Large intestine (tissue), 3 donors: ENCODE results near the gene ZFHX3. TPM values are rescaled to one million over a fixed set of nuclear protein-coding genes. Genes with fewer than 3 reads are reported as not detected.

Experiments
- DNase-seq, 2 donors: peaks; one replicate each; pipeline versions ENCODE4 v3.0.0 to v3.0.0-alpha.2; 2013
- H3K27ac ChIP-seq: one replicate; pipeline ENCODE4 v1.5.1; 2013; ENCODE audit warnings: low read length
- H3K27me3 ChIP-seq: 2 replicates; pipeline ENCODE4 v1.6.1; 2013; ENCODE audit warnings: low read length; ENCODE audit not compliant: control insufficient read depth, insufficient read depth
- H3K36me3 ChIP-seq: 2 replicates; pipeline ENCODE4 v1.6.1; 2013; ENCODE audit warnings: low read length; ENCODE audit not compliant: control insufficient read depth, insufficient read depth
- H3K4me1 ChIP-seq: one replicate; pipeline ENCODE4 v1.6.1; 2013; ENCODE audit warnings: low read length; ENCODE audit not compliant: control insufficient read depth, insufficient read depth
- H3K4me3 ChIP-seq: one replicate; pipeline ENCODE4 v1.5.1; 2013; ENCODE audit warnings: low read length
- H3K9me3 ChIP-seq: one replicate; pipeline ENCODE4 v1.6.1; 2013; ENCODE audit warnings: mild to moderate bottlenecking, low read depth, low read length, moderate library complexity; ENCODE audit not compliant: control insufficient read depth
- WGBS: methylation state at CpG from one replicate; pipeline ENCODE4 v1.1.5; 2013; ENCODE audit warnings: low lambda C conversion rate; ENCODE audit not compliant: insufficient coverage; 5-methylcytosine and 5-hydroxymethylcytosine counted together
- polyA plus RNA-seq: library from polyadenylated mRNA; unstranded; fragments of 120-200 nt; gene quantifications from one replicate; pipeline ENCODE4 v1.2.1, GENCODE V29; 2013

The ZFHX3 gene
- polyA plus RNA-seq, 1 donor, result 10.5 TPM

- Histone ChIP-seq H3K9me3 (peaks cover 9% of the 10 kb centered on the region), H3K4me3 (no peak overlapping the region), H3K36me3 (peaks cover 33% of the 10 kb centered on the region), H3K27me3 (no peaks in the 10 kb centered on the region), H3K27ac (no peak overlapping the region), H3K4me1 (peaks cover 7% of the 10 kb centered on the region)
- WGBS, result 100% methylated on average over 1 of the region's 20 CpGs
- DNase-seq, result no peak
These were observed 87.8 kb downstream of the ZFHX3 start for GRCh38 chr16:72960101-72960500.

DNA sequence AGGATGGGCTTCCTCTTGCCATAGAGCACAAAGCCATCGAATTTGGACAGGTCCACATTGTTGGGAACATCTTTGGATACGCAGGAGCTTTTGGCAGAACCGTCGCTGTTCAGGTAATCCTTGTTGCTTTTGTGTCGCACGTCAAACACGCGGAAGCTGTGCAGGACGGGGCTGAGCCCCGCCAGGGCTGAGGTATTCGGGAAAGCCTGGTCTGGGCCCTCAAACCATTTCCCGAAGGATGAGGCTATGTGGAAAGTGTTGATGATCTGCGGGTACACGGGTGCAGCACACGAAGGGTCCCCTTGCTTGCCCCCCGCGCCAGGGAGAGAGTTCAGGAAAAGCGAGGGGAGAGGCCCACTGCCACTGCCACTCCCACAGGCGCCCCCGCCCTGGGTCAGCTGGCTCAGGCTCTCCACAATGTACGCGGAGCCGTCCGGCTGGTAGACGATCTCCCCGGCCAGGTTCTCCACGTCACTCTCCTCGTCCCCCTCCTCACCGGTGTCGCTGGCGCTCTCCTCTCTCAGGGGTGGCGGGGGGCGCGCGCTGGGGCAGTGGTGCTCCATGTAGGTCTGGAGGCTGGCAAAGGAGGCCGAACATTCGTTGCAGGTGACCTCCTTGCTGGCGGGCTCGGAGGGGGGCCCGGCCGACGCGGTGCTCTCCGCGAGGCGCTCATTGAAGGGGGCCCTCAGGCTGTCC lies 88.5 kb downstream of the ZFHX3 start:
- WGBS, result no CpG with 5 or more reads among the region's 46 CpGs
- peaks cover 7% of the 10 kb centered on the region for H3K4me1 ChIP-seq
- no peak for DNase-seq

DNA sequence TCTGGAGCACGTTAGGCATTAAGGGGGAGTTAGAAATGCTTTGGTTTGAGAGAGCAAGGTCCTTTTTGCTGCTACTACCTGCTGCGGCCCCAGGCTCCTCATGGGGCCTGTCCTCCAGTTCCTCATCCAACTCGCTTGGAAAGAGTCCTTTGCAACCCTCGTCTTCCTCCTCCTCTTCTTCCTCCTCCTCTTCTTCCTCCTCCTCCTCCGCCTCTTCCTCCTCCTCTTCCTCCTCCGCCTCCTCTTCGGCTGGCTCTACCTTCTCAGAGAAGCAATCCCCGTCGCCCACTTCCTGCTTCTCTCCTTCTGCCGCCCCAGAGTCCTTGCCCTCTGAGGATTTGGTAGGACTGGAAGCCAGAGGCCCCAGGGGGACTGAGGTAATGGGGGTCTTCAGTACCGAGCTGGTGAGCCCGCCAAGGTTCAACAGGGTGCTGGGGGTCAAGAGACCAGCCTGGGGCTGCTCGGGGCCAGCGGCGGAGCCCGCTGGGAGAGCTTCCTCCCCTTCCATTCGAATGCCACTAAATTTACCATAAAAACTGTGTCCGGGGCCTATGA lies 89.3 kb downstream of the ZFHX3 start:
- 50% methylated on average over 1 of the region's 18 CpGs for WGBS
- peaks cover 7% of the 10 kb centered on the region for H3K4me1 ChIP-seq
- H3K36me3 ChIP-seq, result peaks cover 33% of the 10 kb centered on the region
- H3K27ac ChIP-seq, result no peak overlapping the region
- H3K4me3 ChIP-seq, result no peak overlapping the region
- H3K9me3 ChIP-seq, result peaks cover 9% of the 10 kb centered on the region
- no peaks in the 10 kb centered on the region for H3K27me3 ChIP-seq
- no peak for DNase-seq

More for the DNA sequence above, 88.5 kb downstream of the ZFHX3 start:
- Histone ChIP-seq H3K27me3 (no peaks in the 10 kb centered on the region), H3K4me3 (no peak overlapping the region), H3K36me3 (peaks cover 33% of the 10 kb centered on the region), H3K27ac (no peak overlapping the region), H3K9me3 (peaks cover 9% of the 10 kb centered on the region)

DNA sequence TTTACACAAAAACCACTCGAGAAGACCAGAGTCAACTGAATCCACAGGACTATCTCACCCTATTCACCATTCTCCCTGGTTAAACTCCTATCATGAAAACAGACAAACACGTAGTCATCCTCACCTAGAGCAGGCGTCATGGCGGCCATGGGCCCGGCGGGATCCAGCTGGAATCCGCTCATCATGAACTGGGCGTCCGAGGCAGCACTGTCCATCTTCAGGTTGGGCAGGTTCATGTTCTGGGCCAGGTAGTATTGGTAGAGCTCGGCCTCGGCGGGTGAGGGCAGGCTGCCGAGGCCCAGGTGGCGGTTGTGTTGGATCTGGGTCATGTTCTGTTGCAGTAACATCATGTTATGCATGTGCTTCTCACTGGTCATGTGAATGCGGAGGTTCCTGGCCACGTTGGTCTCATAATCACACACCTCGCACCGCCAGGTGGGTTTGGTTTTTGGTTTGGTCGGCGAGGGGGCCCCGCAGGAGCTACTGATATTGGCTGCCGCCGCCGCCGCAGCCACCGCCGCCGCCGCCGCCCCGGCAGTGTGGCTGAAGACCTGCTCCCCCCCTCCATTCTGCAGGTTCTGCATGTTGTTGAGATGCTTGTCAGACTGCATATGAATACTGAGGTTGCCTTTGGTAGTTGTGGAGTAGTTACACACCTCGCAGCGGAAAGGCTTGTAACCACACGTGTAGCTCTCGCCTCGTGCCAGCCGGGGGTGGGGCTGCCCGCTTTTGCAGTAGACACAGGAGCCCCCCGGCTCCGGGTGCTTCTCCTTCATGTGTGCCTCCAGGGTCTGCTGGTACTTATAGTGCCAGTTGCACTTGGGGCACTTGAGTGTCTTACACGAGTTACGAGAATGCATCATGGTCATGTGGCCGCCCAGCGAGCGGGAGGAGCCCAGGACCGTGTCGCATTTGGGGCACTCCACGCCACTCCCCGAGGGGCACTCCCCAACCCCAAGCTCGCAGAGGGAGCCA lies 90.3 kb downstream of the ZFHX3 start:
- Histone ChIP-seq H3K27ac (no peak overlapping the region), H3K27me3 (no peaks in the 10 kb centered on the region), H3K9me3 (peaks cover 9% of the 10 kb centered on the region), H3K36me3 (peaks cover 33% of the 10 kb centered on the region), H3K4me3 (no peak overlapping the region), H3K4me1 (peaks cover 12% of the 10 kb centered on the region)
- no peak for DNase-seq
- no CpG with 5 or more reads among the region's 50 CpGs for WGBS

- H3K4me1 ChIP-seq, result peaks cover 11% of the 10 kb centered on the region
- H3K27me3 ChIP-seq, result no peaks in the 10 kb centered on the region
- H3K9me3 ChIP-seq, result peaks cover 9% of the 10 kb centered on the region
- H3K36me3 ChIP-seq, result peaks cover 33% of the 10 kb centered on the region
- WGBS, result 100% methylated on average over 2 of the region's 14 CpGs
- no peak for DNase-seq
- H3K27ac ChIP-seq, result no peak overlapping the region
- no peak overlapping the region for H3K4me3 ChIP-seq
These were observed 91.5 kb downstream of the ZFHX3 start for GRCh38 chr16:72956124-72957064.

DNA sequence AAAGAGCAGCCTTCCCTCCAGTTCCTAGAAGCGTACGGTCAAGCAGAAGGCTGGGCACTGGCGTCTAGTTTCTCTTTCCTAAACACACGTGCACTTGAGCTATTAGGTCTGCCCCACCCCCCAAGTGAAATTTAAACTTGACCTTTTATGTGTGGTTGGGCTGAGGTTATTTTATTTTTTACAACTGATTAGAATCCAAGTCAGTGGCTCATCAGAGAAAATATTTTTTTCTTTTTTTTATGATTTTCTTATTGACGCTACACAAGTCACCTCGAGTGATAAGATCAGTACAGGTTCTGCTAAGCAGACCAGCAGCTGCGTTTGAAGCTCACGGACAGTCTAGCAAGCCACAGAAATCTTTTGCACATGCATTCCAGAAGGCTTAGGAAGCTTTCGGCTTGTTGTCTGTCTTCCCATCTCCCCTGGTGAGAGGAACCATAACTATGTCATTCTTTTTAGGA lies 95.1 kb downstream of the ZFHX3 start:
- Histone ChIP-seq H3K27ac (peak overlapping the region; percentile 2), H3K4me1 (peaks cover 21% of the 10 kb centered on the region), H3K4me3 (no peak overlapping the region), H3K9me3 (peaks cover 3% of the 10 kb centered on the region), H3K36me3 (peaks cover 33% of the 10 kb centered on the region), H3K27me3 (no peaks in the 10 kb centered on the region)
- 28% methylated on average over 3 of the region's 9 CpGs for WGBS
- peak in 1 of 2 donors; percentile 51 for DNase-seq

DNA sequence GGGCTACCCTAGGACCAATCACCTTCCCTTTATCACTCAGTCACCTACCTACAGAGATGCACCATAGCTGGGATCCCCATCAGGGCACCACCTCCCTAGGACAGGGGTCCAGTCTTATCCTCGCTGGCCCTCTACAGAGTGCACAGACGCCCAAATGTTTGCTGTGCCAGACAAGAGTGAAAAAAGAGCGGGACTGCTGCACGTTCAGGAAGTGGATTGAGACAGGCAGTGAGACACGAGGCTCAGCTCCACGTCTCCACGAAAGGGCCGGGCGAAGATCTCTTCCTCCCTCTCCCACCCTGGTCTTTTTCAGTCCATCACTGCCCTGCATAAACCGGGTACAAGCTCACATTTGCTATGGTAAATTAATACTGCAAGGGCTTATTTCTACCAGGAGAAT lies 95.5 kb downstream of the ZFHX3 start:
- no peak for DNase-seq
- H3K4me3 ChIP-seq, result no peak overlapping the region
- H3K9me3 ChIP-seq, result peaks cover 2% of the 10 kb centered on the region
- WGBS, result no CpG with 5 or more reads among the region's 10 CpGs
- H3K27me3 ChIP-seq, result no peaks in the 10 kb centered on the region
- H3K36me3 ChIP-seq, result peaks cover 31% of the 10 kb centered on the region
- peak overlapping the region; percentile 2 for H3K27ac ChIP-seq
- peaks cover 25% of the 10 kb centered on the region for H3K4me1 ChIP-seq

DNA sequence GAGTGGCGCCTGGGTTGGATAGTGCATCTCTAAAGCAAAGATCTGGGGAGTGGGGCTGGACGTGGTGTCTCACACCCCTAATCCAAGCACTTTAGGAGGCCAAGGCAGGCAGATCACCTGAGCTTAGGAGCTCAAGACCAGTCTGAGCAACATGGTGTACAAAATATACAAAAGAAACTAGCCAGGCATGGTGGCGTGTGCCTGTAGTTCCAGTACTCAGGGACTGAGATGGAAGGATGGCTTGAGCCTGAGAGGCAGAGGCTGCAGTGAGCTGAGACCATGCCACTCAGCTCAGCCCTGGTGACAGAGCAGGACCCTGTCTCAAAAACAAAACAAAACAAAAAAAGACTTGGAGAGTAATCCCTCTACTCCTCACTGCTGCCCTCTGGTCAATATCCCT lies 96.0 kb downstream of the ZFHX3 start:
- WGBS, result no CpG with 5 or more reads among the region's 3 CpGs
- Histone ChIP-seq H3K36me3 (peaks cover 27% of the 10 kb centered on the region), H3K27me3 (no peaks in the 10 kb centered on the region), H3K27ac (no peak overlapping the region), H3K9me3 (no peaks in the 10 kb centered on the region), H3K4me1 (peaks cover 30% of the 10 kb centered on the region), H3K4me3 (no peak overlapping the region)
- DNase-seq, result no peak

DNA sequence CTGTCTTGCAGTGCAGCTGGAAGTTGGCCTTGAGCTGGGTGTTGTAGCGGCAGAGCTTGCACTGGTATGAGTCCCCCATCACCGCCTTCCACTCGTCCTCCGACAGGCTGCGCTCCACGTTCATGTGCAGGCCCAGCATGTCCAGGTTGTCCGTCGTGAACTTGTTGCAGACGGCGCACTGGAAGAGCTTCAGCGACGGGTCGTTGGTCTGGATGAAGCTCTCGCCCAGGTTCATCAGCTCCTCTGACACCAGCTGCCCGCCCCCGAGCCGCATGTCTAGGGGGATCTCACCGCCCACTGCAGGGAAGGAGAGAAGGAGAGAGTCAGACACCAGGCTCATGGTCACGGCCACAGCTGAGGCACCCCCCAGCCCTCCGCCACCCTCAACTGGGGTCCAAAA lies 97.3 kb downstream of the ZFHX3 start:
- H3K27me3 ChIP-seq, result no peaks in the 10 kb centered on the region
- DNase-seq, result no peak
- H3K9me3 ChIP-seq, result no peaks in the 10 kb centered on the region
- no CpG with 5 or more reads among the region's 20 CpGs for WGBS
- no peak overlapping the region for H3K27ac ChIP-seq
- H3K36me3 ChIP-seq, result peaks cover 21% of the 10 kb centered on the region
- no peak overlapping the region for H3K4me3 ChIP-seq
- H3K4me1 ChIP-seq, result peaks cover 42% of the 10 kb centered on the region
